Bronchial epithelial cell (primary cell): Measurements from ENCODE around the gene TBC1D10B. TPM values are rescaled to one million over a fixed set of nuclear protein-coding genes. Genes with fewer than 3 reads are reported as not detected.
A peak's percentile ranks its signal among the peaks of the same experiment; 100 is the strongest.

Source experiments
- DNase-seq: peaks from one replicate; pipeline ENCODE4 v3.0.0-alpha.2; 2010; ENCODE audit warnings: low read depth
- FAIRE-seq: peaks from 2 replicates; lab custom pipeline; 2011; peaks lifted over from hg19 to GRCh38; lab: Jason Lieb, UNC
- H3K27me3 ChIP-seq: 2 replicates; pipeline ENCODE4 v1.5.1; 2011; ENCODE audit warnings: low read length; ENCODE audit not compliant: control insufficient read depth, insufficient read depth
- H3K36me3 ChIP-seq: 2 replicates; pipeline ENCODE4 v1.5.1; 2011; ENCODE audit warnings: low read length; ENCODE audit not compliant: control insufficient read depth, insufficient read depth
- H3K4me3 ChIP-seq: 2 replicates; pipeline ENCODE4 v1.5.1; 2011; ENCODE audit warnings: mild to moderate bottlenecking, low read depth, low read length, control low read depth
- total RNA-seq: library from RNA; depleted of rRNA; stranded (reverse); fragments of >200 nt; gene quantifications from 2 replicates; pipeline ENCODE4 v1.2.1, GENCODE V29; 2014
- TF ChIP-seq, protein P1 (sequence below): IDR thresholded peaks from 2 replicates; pipeline ENCODE4 v1.5.1; 2011; ENCODE audit warnings: mild to moderate bottlenecking, moderate library complexity, low read length, control low read depth, inconsistent platforms; ENCODE audit not compliant: insufficient read depth, severe bottlenecking

The TBC1D10B gene
- total RNA-seq, 1 donor from 2014 or later, result 13.7 TPM

GRCh38 chr16:30380072-30380802 is 9.9 kb upstream of the TBC1D10B start:
- TF ChIP-seq, protein P1, sequence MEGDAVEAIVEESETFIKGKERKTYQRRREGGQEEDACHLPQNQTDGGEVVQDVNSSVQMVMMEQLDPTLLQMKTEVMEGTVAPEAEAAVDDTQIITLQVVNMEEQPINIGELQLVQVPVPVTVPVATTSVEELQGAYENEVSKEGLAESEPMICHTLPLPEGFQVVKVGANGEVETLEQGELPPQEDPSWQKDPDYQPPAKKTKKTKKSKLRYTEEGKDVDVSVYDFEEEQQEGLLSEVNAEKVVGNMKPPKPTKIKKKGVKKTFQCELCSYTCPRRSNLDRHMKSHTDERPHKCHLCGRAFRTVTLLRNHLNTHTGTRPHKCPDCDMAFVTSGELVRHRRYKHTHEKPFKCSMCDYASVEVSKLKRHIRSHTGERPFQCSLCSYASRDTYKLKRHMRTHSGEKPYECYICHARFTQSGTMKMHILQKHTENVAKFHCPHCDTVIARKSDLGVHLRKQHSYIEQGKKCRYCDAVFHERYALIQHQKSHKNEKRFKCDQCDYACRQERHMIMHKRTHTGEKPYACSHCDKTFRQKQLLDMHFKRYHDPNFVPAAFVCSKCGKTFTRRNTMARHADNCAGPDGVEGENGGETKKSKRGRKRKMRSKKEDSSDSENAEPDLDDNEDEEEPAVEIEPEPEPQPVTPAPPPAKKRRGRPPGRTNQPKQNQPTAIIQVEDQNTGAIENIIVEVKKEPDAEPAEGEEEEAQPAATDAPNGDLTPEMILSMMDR, result no peak

GRCh38 chr16:30379158-30379783 is 9.0 kb upstream of the TBC1D10B start:
- Histone ChIP-seq H3K36me3 (no peaks in the 10 kb centered on the region), H3K27me3 (no peaks in the 10 kb centered on the region), H3K4me3 (peak overlapping the region; percentile 50)
- DNase-seq, result no peak
- TF ChIP-seq, protein P1, result no peak
- no peak for FAIRE-seq

More at GRCh38 chr16:30380072-30380802, 9.9 kb upstream of the TBC1D10B start:
- no peak for DNase-seq
- Histone ChIP-seq H3K36me3 (no peaks in the 10 kb centered on the region), H3K4me3 (no peak overlapping the region), H3K27me3 (no peaks in the 10 kb centered on the region)
- no peak for FAIRE-seq

DNA sequence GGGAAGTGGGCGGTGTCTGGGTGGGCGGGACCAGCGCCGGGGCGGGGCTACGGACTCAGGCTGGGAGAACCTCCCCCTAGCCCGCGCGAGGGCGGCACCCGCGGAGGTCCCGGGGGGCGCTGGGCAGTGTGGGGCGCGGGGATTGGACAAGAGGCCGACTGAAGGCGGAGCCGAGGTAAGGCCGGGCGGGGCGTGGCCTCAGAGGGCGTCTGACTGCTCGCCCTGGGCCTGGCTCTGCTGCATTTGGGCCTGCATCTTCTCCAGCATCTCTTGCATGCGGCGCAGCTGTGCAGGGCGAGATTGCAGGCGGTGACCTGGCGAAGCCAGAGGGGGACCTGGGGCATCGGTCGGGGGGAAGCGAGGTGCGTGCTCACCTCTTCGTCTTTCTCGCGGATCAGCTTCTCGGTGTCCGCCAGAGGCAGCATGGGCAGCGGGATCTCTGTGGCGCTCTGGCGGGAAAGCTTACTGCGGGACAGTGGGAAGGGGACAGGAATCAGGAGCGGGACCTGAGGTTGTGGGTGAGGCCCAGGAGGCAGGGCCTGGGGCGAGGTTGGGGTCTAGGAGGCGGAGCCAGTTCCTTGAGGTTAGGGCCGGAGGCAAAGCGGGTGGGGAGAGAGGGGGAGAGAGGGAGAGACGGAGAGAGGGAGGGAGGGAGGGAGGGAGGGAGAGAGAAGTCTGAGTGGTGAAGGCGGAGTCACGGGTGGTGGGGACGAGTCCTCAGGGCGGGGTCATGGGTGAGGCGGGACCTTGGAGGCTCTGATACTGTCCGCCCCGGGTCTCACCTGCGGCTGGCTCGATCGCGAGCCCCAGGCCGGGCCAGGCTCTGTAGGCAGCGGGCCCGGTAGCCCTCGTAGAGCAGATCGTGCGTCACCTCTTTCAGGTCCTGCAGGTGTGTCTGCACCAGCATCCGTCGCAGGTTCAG is 8.2 kb upstream of the TBC1D10B start:
- Histone ChIP-seq H3K27me3 (no peaks in the 10 kb centered on the region), H3K36me3 (no peaks in the 10 kb centered on the region), H3K4me3 (peak overlapping the region; percentile 50)
- TF ChIP-seq, protein P1, result peak; percentile 29
- DNase-seq, result peak; percentile 87
- FAIRE-seq, result no peak

- H3K27me3 ChIP-seq, result no peaks in the 10 kb centered on the region
- no peak for FAIRE-seq
These were observed 7.5 kb upstream of the TBC1D10B start for GRCh38 chr16:30377812-30378235.

More at GRCh38 chr16:30377812-30378235, 7.5 kb upstream of the TBC1D10B start:
- peak; percentile 59 for DNase-seq
- Histone ChIP-seq H3K36me3 (no peaks in the 10 kb centered on the region), H3K4me3 (peak overlapping the region; percentile 50)
- TF ChIP-seq, protein P1, result no peak
